Parietal lobe (tissue), 1 donor: ENCODE data around the gene MESP2. TPM values are rescaled to one million over a fixed set of nuclear protein-coding genes. Genes with fewer than 3 reads are reported as not detected.

Experiments
- total RNA-seq: library from RNA; depleted of rRNA; stranded (reverse); fragments of >200 nt; gene quantifications from one replicate; pipeline ENCODE4 v1.2.3, GENCODE V29; 2014

Gene MESP2
- not detected for total RNA-seq

DNA sequence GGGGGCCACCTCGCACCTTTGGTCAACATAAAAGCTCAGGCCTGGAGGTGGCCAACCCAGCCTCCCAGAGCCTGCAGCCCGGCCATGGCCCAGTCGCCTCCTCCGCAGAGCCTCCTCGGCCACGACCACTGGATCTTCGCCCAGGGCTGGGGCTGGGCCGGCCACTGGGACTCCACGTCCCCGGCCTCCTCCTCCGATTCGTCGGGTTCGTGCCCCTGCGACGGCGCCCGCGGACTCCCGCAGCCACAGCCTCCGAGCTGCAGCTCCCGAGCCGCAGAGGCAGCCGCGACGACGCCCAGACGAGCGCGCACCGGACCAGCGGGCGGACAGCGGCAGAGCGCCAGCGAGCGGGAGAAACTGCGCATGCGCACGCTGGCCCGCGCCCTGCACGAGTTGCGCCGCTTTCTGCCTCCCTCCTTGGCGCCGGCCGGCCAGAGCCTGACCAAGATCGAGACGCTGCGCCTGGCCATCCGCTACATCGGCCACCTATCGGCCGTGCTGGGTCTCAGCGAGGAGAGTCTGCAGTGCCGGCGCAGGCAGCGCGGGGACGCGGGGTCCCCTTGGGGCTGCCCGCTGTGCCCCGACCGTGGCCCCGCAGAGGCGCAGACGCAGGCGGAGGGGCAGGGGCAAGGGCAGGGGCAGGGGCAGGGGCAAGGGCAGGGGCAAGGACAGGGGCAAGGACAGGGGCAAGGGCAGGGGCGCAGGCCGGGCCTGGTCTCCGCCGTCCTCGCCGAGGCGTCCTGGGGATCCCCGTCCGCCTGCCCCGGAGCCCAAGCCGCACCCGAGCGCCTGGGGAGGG is at the start of gene MESP2:
MESP2 (plus strand) TSS at position 59 of the 799 bp plus-strand sequence; CDS start at position 85, 26 bp downstream.

DNA sequence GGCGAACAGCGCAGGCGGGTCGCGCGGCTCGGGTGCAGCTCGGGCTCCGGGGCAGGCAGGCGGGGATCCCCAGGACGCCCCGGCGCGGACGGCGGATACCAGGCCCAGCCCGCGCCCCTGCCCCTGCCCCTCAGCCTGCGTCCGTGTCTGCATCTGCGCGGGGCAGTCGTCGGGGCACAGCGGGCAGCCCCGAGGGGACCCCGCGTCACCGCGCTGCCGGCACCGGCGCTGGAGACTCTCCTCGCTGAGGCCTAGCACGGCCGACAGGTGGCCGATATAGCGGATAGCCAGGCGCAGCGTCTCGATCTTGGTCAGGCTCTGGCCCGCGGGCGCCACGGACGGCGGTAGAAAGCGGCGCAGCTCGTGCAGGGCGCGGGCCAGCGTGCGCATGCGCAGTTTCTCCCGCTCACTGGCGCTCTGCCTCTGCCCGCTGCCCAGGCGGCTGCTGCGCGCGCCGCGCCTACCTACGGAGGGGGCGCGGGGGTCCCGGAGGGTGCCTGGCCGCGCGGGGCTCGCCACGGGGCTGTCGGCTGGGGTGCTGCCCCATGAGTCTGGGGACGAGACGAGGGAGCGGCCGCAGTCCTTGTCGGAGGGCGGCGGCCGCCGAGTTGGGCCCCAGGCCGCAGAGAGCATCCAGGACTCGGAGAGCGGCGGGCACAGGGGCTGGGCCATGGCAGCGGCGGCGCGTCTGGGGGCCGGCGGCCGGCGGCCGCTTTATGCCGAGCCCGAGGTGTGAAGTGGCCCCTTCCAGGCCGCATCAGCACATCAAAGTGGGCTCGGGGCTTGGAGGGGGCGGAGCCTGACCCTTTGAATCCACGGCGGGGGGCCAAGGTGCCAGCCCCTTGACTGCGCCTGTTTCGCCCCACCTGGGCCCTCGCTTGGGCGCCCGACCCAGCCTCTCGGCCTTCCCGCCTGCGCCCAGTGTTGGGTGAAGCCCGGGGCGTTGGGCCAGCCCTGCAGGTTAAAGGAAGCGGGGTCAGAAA is 25.3 kb upstream of the MESP2 start, which contains the start of gene MESP1:
MESP1 (minus strand) TSS at position 690 of the 983 bp plus-strand sequence; CDS start at position 672, 18 bp downstream.

Other genes with a start within 250 kb of the MESP2 start
- gene TICRR, start 200.9 kb upstream of the MESP2 start, total RNA-seq: 6.6 TPM
- gene KIF7, start 120.9 kb upstream of the MESP2 start, total RNA-seq: 10.6 TPM
- gene PLIN1, start 97.0 kb upstream of the MESP2 start, total RNA-seq: 0.31 TPM
- gene PEX11A, start 85.6 kb upstream of the MESP2 start, total RNA-seq: 10.3 TPM
- 0.63 TPM for gene WDR93, start 85.5 kb upstream of the MESP2 start, total RNA-seq
- 2.2 TPM for gene MESP1, start 25.1 kb upstream of the MESP2 start, total RNA-seq
- gene ANPEP, start 38.5 kb downstream of the MESP2 start, total RNA-seq: 1.3 TPM
- gene AP3S2, start 117.7 kb downstream of the MESP2 start, total RNA-seq: 59.5 TPM
- gene ARPIN, start 136.6 kb downstream of the MESP2 start, total RNA-seq: 21.6 TPM
- 12.8 TPM for gene ZNF710, start 225.0 kb downstream of the MESP2 start, total RNA-seq